SJCRH30 (cell line): ENCODE data around the gene IRF7. TPM values are rescaled to one million over a fixed set of nuclear protein-coding genes. Genes with fewer than 3 reads are reported as not detected.

ENCODE experiments used
- DNase-seq, 2 experiments: peaks; one replicate each; pipeline ENCODE4 v3.0.0-alpha.2; 2015 to 2020
- H3K27ac ChIP-seq: fragments of 250-450 bp; sonication (Bioruptor Pico); 2 replicates; pipeline ENCODE4 v1.5.1; 2020; ENCODE audit warnings: mild to moderate bottlenecking, moderate library complexity
- H3K27me3 ChIP-seq: fragments of 250-450 bp; sonication (Bioruptor Pico); 2 replicates; pipeline ENCODE4 v1.5.1; 2020; ENCODE audit warnings: mild to moderate bottlenecking, moderate library complexity
- H3K36me3 ChIP-seq: fragments of 250-450 bp; sonication (Bioruptor Pico); 2 replicates; pipeline ENCODE4 v1.5.1; 2020; ENCODE audit warnings: mild to moderate bottlenecking, moderate library complexity
- H3K4me1 ChIP-seq: fragments of 250-450 bp; sonication (Bioruptor Pico); 2 replicates; pipeline ENCODE4 v1.5.1; 2020; ENCODE audit warnings: mild to moderate bottlenecking, moderate library complexity
- H3K4me3 ChIP-seq: fragments of 250-450 bp; sonication (Bioruptor Pico); 2 replicates; pipeline ENCODE4 v1.5.1; 2020; ENCODE audit warnings: mild to moderate bottlenecking, moderate library complexity
- H3K9me3 ChIP-seq: fragments of 250-450 bp; sonication (Bioruptor Pico); replicated peaks from 2 replicates; pipeline ENCODE4 v1.5.1; 2020; ENCODE audit warnings: mild to moderate bottlenecking, moderate library complexity
- total RNA-seq: library from RNA; depleted of rRNA; stranded (reverse); fragments of >200 nt; shearing (Covaris generic); gene quantifications from 2 replicates; pipeline ENCODE4 v1.2.3, GENCODE V29; 2014

The IRF7 gene
- total RNA-seq, 1 experiment from 2014 or later: 5.8 TPM

DNA sequence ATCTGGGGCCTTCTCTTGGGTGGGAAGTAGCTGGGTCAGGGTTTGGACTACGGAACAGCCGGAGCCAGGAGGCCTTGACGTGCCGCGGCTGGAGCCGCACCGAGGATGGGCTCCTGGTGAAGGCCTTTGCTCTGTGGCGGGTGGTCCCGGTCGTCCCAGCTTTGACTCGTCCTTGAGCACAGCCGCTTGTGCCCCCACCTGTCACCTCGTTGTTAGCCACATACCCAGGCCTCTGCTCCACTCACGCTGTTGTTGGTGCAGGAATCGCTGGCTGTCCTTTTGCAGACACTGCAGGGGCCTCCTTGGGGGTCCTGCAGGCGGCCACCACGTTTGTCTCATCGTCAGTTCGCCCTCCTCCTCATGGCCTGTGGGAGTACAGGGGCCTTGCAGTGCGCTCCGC lies 22.4 kb downstream of the IRF7 start:
- Histone ChIP-seq H3K27ac (no peak overlapping the region), H3K27me3 (no peaks in the 10 kb centered on the region), H3K9me3 (no peaks in the 10 kb centered on the region), H3K4me3 (no peak overlapping the region), H3K36me3 (peaks cover 79% of the 10 kb centered on the region), H3K4me1 (no peaks in the 10 kb centered on the region)
- no peak for DNase-seq

DNA sequence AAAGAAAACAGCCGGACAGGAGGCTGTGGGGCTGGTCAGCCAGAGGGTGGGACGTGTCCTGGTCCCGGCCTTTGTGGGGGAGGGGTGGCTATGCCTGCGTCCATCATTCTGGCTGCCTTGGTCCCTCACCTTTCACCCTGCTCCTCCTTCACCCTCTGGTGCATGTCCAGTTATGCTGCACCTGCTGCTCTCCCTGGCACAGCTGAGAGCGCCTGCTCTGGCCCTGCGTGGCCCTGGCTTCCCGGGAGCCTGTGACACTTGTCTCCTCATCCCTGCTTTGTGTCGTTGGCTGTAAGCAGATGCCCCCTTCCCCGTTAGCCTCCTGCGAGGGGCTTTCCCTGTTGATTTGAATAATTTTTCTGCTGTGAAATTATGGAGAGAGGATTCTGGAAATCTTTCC lies 22.8 kb downstream of the IRF7 start:
- no peak overlapping the region for H3K4me3 ChIP-seq
- no peaks in the 10 kb centered on the region for H3K27me3 ChIP-seq
- H3K36me3 ChIP-seq: peaks cover 79% of the 10 kb centered on the region
- no peak overlapping the region for H3K27ac ChIP-seq
- no peaks in the 10 kb centered on the region for H3K4me1 ChIP-seq
- no peak for DNase-seq
- H3K9me3 ChIP-seq: no peaks in the 10 kb centered on the region

DNA sequence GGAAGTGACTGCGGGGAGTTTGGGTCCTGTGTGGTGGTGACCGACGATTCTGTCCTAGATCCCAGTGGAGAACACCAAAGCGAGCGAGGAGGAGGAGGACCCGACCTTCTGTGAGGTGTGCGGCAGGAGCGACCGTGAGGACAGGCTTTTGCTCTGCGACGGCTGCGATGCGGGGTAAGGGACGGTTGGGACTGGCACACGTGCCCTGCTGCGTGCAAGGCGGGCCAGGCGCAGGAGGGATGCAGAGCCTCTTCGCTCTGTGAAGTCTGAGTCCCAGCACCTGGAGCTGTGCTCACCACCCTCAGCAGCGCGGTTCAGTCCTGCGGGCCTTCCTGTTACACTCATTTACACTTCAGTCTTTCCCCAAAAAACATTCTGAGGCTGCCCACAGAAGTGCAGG lies 23.2 kb downstream of the IRF7 start:
- peaks cover 81% of the 10 kb centered on the region for H3K36me3 ChIP-seq
- H3K27me3 ChIP-seq: no peaks in the 10 kb centered on the region
- no peak overlapping the region for H3K4me3 ChIP-seq
- DNase-seq: no peak
- H3K9me3 ChIP-seq: no peaks in the 10 kb centered on the region
- H3K27ac ChIP-seq: no peak overlapping the region
- no peaks in the 10 kb centered on the region for H3K4me1 ChIP-seq

DNA sequence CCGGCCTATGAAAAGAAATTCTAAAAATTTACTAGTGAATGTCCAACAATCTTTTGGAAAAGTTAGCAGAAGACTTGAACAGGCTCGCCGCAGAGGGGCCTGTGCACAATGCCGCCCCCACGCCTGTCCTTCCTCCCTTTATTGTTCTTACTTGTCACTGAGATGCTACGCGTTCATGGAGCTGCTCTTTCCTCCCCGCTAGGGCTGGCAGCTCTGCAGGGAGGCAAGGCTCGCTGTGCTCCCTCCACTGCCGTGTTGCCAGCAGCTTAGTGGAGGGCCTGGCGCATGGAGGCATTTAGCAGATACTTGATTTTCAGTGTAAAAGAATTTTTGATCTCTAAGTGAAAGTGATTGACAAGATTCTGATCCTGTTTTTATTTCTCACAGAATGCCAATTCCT lies 24.8 kb downstream of the IRF7 start:
- Histone ChIP-seq H3K27me3 (no peaks in the 10 kb centered on the region), H3K9me3 (no peaks in the 10 kb centered on the region), H3K4me1 (no peaks in the 10 kb centered on the region), H3K4me3 (no peak overlapping the region), H3K36me3 (peaks cover 83% of the 10 kb centered on the region), H3K27ac (no peak overlapping the region)
- DNase-seq: no peak

DNA sequence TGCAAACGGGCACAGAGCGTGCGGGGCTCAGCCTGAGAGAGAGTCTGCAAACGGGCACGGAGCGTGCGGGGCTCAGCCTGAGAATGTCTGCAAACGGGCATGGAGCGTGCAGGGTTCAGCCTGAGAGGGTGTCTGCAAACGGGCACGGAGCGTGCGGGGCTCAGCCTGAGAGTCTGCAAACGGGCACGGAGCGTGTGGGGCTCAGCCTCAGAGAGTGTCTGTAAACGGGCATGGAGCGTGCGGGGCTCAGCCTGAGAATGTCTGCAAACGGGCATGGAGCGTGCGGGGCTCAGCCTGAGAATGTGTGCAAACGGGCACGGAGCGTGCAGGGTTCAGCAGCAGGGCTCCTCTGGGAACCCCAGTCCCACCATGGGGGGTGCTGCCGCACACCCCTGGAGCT lies 26.0 kb downstream of the IRF7 start:
- no peaks in the 10 kb centered on the region for H3K9me3 ChIP-seq
- no peak overlapping the region for H3K27ac ChIP-seq
- no peak overlapping the region for H3K4me3 ChIP-seq
- H3K4me1 ChIP-seq: no peaks in the 10 kb centered on the region
- no peaks in the 10 kb centered on the region for H3K27me3 ChIP-seq
- H3K36me3 ChIP-seq: peaks cover 76% of the 10 kb centered on the region
- DNase-seq: no peak

DNA sequence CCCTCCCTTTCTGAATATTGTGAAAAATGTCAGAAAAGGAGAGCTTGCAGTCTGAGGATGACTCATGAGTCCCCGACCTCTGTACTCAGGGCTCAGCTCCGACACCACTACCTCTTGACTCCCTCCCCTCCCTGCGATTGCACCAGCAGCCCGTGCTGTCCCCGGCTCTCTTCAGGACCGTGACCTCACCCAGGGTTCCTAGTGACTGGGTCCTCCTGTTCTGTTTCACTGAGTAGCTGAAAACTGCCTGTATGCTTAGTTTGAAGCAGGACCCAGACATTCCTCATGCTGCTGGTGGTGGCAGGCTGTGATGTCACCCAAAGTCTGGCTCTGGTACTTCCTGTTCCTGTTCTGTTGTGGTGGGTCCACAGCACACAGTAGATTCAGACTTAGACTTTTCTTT lies 27.8 kb downstream of the IRF7 start:
- no peak overlapping the region for H3K4me3 ChIP-seq
- no peaks in the 10 kb centered on the region for H3K9me3 ChIP-seq
- H3K4me1 ChIP-seq: no peaks in the 10 kb centered on the region
- H3K27ac ChIP-seq: no peak overlapping the region
- DNase-seq: no peak
- no peaks in the 10 kb centered on the region for H3K27me3 ChIP-seq
- H3K36me3 ChIP-seq: peaks cover 70% of the 10 kb centered on the region

DNA sequence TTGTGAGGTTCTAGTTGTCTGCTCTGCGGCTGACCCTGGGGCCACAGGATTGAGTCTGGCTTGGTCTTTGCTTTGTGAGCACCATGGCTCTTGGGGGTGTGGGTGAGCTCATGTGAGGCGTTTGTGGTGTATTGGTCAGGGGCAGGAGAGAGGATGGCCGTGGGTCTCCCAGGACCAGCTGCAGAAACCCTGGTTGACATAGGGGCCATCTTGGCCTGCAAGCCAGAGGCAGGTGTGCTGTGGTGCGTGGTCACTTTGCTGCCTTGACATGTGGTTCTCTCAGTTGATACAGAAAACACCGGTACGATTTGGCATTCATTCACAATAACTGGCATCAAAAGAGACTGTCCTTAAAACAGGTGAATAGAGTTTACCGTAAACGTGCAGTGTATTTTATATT lies 28.2 kb downstream of the IRF7 start:
- H3K36me3 ChIP-seq: peaks cover 70% of the 10 kb centered on the region
- H3K27ac ChIP-seq: no peak overlapping the region
- no peak overlapping the region for H3K4me3 ChIP-seq
- H3K9me3 ChIP-seq: no peaks in the 10 kb centered on the region
- H3K4me1 ChIP-seq: no peaks in the 10 kb centered on the region
- DNase-seq: no peak
- H3K27me3 ChIP-seq: no peaks in the 10 kb centered on the region

DNA sequence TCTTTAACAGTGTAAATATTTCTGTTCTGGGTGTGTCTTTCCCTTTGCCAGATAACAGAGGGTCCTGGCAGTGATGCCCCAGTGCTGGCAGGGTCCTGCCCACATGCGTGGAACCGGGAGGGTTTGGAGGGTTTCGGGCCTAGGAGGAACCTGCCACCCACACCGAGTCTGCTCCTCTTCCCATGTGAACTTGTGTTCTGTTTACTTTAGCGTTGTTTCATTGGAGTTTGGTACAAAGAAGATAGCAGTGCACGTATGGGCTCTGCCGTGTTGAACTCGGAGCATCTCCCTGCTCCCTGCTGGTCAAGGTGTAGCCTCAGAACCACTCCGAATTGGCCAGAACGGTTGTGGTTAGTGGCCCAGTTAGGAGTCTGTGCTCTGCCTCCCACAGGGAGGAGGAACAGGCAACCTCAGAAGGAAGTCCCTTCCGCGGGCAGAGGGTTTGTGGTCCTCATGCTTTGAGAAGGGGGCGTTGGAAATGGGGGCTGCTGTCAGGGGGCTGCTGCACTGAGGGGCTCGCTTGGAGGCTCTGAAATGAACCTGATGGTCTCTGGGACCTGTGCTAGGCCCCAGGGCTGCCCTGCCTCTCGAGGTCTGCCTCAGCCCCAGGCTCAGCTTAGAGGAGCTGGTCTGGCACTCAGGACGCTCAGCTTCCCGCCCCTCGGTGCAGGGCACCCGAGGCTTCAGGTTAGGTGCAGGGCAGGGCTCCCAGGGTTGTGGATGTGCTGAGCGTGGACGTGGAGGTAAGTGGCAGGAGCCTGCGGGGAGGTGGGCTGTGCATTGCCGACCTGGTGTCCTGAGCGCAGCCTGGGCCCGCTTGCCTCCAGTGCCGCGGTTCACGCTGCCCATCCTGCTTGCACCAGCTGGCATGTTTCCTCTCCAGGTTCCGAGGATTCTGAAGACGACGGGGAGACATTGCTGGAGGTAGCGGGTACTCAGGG lies 29.1 kb downstream of the IRF7 start:
- Histone ChIP-seq H3K27ac (no peak overlapping the region), H3K27me3 (no peaks in the 10 kb centered on the region), H3K36me3 (peaks cover 73% of the 10 kb centered on the region), H3K4me3 (no peak overlapping the region), H3K4me1 (no peaks in the 10 kb centered on the region), H3K9me3 (no peaks in the 10 kb centered on the region)
- no peak for DNase-seq

DNA sequence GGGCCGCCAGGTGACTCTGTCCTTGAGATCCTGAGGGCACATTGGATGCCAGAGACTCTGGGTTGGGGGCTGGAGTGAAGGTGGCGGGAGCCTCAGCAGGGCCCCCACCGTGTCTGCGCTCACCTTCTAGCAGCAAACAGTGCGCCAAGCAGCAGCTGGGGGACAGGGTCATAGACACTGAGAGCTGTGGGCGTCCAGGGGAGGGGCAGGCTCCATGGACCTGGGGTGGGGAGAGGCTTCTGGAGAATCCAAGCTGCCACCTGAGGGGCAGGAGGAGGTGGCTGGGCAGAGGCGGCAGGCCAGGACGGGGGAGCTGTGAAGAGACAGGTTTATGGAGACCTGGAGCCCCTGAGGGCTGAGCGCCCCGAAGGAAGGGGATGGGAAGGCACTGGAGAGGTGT lies 31.5 kb downstream of the IRF7 start:
- DNase-seq: no peak
- no peaks in the 10 kb centered on the region for H3K9me3 ChIP-seq
- no peaks in the 10 kb centered on the region for H3K4me1 ChIP-seq
- no peaks in the 10 kb centered on the region for H3K27me3 ChIP-seq
- no peak overlapping the region for H3K4me3 ChIP-seq
- H3K36me3 ChIP-seq: peaks cover 59% of the 10 kb centered on the region
- no peak overlapping the region for H3K27ac ChIP-seq

DNA sequence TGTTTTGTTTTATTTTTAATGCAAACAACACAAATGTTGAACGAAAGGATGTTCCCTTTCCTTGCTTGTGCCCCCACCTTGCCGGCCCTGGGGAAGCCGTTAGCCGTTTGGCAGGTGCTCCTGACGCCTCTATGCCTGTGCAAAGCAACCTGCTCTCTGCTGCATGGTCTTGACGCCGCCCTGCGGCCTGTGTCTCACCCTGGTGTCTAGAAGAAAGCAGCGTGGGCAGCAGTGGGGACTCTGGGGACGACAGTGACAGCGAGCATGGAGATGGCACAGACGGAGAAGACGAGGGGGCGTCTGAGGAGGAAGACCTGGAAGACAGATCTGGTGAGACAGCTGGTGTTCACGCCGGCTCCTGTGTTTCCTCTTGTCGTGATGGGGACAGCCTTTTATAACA lies 34.0 kb downstream of the IRF7 start:
- peaks cover 7% of the 10 kb centered on the region for H3K4me1 ChIP-seq
- H3K4me3 ChIP-seq: no peak overlapping the region
- no peak for DNase-seq
- no peaks in the 10 kb centered on the region for H3K9me3 ChIP-seq
- H3K27ac ChIP-seq: no peak overlapping the region
- peaks cover 41% of the 10 kb centered on the region for H3K36me3 ChIP-seq
- H3K27me3 ChIP-seq: no peaks in the 10 kb centered on the region

DNA sequence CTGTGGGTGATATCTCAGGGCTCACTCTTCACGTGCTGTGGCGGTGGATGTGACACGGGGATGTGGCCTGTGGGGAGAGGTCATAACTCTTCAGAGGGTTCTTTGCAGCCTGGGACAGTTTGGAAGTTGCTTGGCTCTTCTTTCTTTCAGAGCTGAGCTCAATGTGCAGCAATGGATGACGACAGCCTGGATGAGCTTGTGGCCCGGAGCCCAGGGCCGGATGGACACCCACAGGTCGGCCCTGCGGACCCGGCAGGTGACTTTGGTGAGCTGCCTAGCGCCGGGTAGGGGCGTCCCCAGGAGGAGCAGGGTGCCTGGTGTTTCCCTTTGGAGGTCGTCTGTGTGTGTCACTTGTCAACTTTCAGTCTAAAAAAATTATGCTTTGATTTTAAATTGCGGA lies 34.4 kb downstream of the IRF7 start:
- Histone ChIP-seq H3K27me3 (no peaks in the 10 kb centered on the region), H3K9me3 (no peaks in the 10 kb centered on the region)
- DNase-seq: no peak

DNA sequence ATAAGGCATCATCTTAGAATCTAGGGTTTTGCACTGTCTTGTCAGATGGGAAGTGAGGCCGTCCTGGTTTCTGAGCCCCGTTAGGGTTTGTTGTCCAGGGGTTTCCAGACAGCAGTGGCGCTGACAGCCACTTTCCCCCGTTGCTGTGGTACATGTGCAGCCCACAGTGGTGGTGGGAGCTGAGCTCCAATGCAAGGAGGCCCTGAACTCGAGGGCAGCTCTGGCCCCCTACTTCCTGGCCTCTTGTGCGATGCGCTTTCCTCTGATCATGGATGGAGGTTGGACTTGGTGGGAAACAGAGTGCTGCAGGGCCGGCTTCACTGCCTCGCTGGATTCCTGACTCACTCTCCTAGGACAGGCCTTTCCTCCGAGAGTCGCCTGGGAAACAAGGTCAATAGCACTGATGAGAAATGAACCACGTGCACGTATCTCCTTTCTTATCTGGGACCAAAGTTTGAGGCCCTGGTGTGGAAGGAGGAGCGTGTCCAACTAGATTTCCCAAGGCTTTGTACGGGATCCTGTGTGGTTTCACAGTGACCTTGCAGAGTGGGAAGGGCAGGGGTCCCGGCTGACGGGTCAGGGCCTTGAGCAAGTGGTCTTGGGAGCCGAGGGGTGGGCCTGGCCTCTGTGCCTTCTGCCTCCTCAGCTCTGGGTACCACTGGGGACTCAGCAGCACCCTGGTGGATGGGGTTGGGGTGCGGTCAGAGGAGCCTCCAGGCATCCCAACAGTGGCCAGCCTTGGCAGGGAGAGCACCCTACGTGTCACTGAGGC lies 35.7 kb downstream of the IRF7 start:
- peaks cover 5% of the 10 kb centered on the region; the same call in 1 of the 2 replicates for H3K27me3 ChIP-seq

More for the DNA sequence above, 34.4 kb downstream of the IRF7 start:
- no peak overlapping the region for H3K4me3 ChIP-seq
- no peak overlapping the region for H3K27ac ChIP-seq
- peaks cover 39% of the 10 kb centered on the region for H3K36me3 ChIP-seq
- peaks cover 7% of the 10 kb centered on the region for H3K4me1 ChIP-seq

DNA sequence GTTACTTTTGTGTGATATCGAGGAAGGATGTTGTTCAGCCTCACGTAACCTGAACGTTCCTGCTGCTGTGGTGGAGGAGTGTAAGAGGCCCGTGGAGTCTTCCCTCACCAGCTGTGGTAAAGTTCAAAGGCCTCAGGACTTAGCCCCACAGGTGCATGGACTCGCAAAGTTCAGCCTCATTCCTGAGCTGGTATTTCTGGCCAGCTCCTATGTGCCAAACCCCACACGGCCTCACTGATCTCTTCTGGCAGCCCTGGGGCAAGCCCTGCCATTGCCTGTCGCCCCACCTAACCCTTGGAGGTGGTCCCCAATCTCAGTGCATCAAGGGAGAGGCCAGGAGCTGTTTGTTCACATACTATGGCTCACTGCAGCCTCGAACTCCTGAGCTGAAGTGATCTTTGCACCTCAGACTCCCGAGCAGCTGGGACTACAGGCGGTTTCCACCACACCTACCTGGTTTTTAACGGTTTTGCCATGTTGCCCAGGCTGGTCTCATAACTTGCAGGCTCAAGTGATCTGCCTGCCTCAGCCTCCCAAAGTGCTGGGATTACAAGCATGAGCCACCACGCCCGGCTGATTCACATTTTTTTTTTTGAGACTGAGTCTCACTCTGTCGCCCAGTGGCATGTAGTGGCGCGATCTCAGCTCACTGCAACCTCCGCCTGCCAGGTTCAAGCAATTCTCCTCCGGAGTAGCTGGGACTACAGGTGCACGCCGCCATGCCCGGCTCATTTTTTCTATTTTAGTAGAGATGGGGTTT lies 37.3 kb downstream of the IRF7 start:
- H3K4me1 ChIP-seq: peaks cover 12% of the 10 kb centered on the region
- H3K27me3 ChIP-seq: peaks cover 11% of the 10 kb centered on the region
- H3K4me3 ChIP-seq: no peak overlapping the region
- no peak overlapping the region for H3K27ac ChIP-seq
- H3K36me3 ChIP-seq: peaks cover 26% of the 10 kb centered on the region
- no peaks in the 10 kb centered on the region for H3K9me3 ChIP-seq
- no peak for DNase-seq

More for the DNA sequence above, 35.7 kb downstream of the IRF7 start:
- H3K27ac ChIP-seq: no peak overlapping the region
- H3K36me3 ChIP-seq: peaks cover 34% of the 10 kb centered on the region
- H3K4me3 ChIP-seq: no peak overlapping the region
- no peaks in the 10 kb centered on the region for H3K9me3 ChIP-seq
- H3K4me1 ChIP-seq: peaks cover 10% of the 10 kb centered on the region
- DNase-seq: no peak

DNA sequence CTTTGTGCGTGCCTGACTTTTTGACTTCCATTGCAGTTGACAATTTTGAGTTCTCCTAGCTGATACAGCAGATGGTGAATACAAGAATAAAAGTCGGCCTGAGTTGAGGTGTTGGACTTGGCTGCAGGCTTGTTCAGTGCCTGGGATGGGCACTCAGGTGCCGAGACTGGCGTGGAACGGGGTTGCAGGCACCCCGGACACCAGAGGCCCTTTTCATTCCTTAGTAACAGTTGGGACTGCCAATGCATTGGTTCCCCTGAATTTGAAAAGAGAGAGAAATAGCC lies 38.2 kb downstream of the IRF7 start:
- DNase-seq: no peak
- Histone ChIP-seq H3K36me3 (peaks cover 17% of the 10 kb centered on the region), H3K9me3 (no peaks in the 10 kb centered on the region), H3K4me3 (peak overlapping the region; percentile 78), H3K4me1 (peaks cover 12% of the 10 kb centered on the region), H3K27ac (no peak overlapping the region), H3K27me3 (peaks cover 11% of the 10 kb centered on the region)
